GM10266 (cell line): ENCODE data around the gene ENTREP3.
"Not testable (repeated sequence)": the region's sequence is repeated elsewhere in the genome, so short reads cannot be mapped to it uniquely, and the experiment has no call there.

ENCODE experiments used
- DNase-seq: peaks from one replicate; pipeline ENCODE4 v3.0.0; 2012; ENCODE audit errors: extremely low spot score
- CTCF ChIP-seq: IDR thresholded peaks from 2 replicates; pipeline ENCODE4 v1.5.1; 2012; ENCODE audit warnings: mild to moderate bottlenecking, low read depth; ENCODE audit not compliant: control insufficient read depth, insufficient read depth; ENCODE audit errors: missing control alignments

ENTREP3 gene

GRCh38 chr1:155236451-155236850 is 18.8 kb downstream of the ENTREP3 start:
- TF ChIP-seq CTCF, result no peak
- DNase-seq, result no peak

GRCh38 chr1:155235375-155235774 is 19.9 kb downstream of the ENTREP3 start:
- not testable (repeated sequence) for DNase-seq

DNA sequence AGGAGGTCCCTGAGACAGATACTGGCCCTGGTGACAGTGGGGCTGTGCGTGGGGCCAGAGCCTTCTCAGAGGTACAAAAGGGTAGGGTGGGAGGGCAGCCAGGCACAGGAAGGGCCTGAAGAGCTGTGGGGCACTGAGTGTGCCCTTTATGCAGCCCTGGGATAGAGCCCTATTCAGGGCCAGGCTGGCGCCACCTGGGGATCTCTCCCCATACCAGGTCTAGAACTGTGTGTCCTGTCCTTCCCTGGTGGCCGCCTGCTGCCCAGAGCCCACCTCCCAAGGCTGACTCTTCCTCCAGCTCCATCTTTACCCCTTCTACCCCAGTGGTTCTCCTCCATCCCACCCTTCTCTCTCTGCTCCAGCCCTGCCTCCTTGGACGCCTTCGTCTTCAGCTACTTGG is 21.8 kb downstream of the ENTREP3 start:
- not testable (repeated sequence) for DNase-seq

DNA sequence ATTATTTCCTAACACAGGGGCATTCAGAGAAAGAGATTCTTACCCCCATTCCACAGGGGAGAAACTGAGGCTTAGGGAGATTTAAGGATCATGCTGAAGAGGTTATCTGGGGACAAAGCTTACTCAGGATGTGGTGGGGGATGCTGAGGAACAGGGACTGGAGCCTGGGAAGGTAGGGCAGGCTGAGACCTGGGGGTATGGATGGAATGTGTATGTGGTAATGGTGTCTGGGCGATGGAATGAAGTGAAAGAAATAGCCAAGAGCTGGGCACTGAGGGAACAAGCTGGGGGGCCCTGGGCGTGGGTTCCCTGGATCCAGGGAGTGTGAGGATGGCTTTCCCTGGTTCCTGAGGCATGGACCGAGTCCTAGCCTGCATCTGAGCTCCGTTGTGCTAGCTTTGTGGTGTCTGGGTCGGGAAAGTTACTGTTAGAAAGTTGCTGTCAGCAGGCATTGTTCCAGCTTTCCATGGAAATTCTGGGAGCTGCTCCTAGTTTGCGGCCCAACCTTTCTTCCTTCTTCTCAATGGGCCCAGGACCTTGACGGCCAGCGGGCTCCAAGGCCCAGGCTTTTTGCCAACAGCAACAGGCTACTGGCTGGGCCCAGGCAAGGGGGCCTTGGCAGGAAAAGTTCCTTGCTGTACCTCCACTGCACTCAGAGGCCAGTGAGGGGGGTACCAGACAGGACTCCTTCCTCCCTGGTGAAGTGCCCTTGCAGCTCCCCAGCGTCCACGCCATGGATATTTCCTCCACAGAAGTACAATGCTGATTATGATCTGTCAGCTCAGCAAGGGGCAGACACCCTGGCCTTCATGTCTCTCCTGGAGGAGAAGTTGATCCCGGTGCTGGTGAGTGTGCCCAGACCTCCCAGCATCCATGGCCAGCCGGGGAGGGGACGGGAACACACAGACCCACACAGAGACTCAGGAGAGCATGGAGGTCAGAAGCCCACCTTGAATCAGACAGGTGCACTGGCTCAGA is 23.0 kb downstream of the ENTREP3 start:
- DNase-seq, result not testable (repeated sequence)

- not testable (repeated sequence) for DNase-seq
Observed at GRCh38 chr1:155231302-155231701, 24.0 kb downstream of the ENTREP3 start.

GRCh38 chr1:155228096-155228427 is 27.2 kb downstream of the ENTREP3 start:
- TF ChIP-seq CTCF, result no peak
- no peak for DNase-seq

- no peak for TF ChIP-seq CTCF
- peak; percentile 97 for DNase-seq
Observed at GRCh38 chr1:155227261-155228095, 27.8 kb downstream of the ENTREP3 start.

DNA sequence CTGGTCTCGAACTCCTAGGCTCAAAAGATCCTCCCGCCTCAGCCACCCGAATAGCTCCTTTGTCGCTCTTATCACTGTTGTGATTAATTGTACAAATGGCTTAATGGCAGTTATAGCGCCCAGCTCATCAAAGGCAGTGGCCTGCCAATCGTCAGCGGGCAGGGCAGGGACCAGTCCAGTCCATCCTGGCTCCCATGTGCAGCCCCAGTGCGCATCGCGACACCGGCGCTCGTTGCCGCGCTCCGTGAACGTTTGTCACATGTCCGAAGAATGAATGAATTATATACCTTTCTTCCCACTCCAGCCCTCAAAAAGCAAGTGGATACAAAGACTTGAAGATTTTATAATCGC is 28.4 kb downstream of the ENTREP3 start:
- TF ChIP-seq CTCF, result no peak
- no peak for DNase-seq

DNA sequence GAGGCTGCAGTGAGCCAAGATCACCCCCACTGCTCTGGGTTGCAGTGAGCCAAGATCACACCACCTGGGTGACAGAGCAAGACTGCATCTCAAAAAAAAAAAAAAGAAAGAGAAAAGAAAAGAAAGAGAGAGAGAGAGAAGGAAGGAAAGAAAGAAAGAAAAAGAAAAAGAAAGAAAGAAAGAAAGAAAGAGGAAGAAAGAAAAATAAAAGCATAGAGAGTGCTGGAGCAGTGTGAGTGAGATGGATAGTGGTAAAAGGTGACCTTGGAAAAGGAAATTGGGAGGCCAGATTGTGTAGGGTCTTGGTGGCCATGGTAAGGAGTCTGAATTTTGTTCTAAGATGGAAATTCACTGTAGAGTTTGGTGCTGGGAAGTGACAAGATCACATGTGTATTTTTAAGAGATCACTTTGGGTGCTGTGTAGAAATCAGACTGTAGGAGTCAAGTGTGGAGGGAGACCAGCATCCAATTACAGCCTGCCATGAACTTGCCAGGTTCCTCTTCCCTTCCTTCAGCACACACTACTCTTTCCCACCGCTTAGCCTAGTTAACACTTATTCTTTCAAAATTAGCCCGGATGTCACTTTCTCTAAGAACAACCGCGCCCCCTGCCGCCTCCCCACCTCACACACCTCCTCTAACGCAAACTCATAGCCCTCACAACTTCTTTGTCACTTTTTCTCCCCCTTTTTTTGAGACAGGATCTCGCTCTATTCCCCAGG is 28.9 kb downstream of the ENTREP3 start:
- TF ChIP-seq CTCF, result peak; percentile 77
- DNase-seq, result peak; percentile 68

DNA sequence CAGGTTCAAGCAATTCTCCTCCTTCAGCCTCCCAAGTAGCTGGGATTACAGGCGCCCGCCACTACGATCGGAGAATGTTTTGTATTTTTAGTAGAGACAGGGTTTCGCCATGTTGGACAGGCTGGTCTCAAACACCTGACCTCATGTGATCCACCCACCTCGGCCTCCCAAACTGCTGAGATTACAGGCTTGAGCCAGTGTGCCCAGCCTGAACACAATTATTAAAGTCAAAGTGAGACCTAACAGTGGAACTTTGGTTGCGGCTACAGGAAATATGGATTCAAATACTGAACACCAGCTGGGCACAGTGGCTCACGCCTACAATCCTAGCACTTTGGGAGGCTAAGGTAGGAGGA is 29.9 kb downstream of the ENTREP3 start:
- DNase-seq, result not testable (repeated sequence)
